Endothelial cell (in vitro differentiated cells): ENCODE data around the gene SORCS3. TPM values are rescaled to one million over a fixed set of nuclear protein-coding genes. Genes with fewer than 3 reads are reported as not detected.

ENCODE experiments used
- DNase-seq: peaks from one replicate; pipeline ENCODE4 v3.0.0; 2021; ENCODE audit warnings: low spot score
- H3K27ac Mint-ChIP-seq: one replicate; pipeline ENCODE4 v1.8.0; 2021; ENCODE audit warnings: mixed read lengths, inconsistent platforms; ENCODE audit not compliant: unreplicated experiment
- H3K27me3 Mint-ChIP-seq: one replicate; pipeline ENCODE4 v1.8.0; 2021; ENCODE audit warnings: mild to moderate bottlenecking, moderate library complexity, mixed read lengths, inconsistent platforms; ENCODE audit not compliant: unreplicated experiment
- H3K36me3 Mint-ChIP-seq: one replicate; pipeline ENCODE4 v1.8.0; 2021; ENCODE audit warnings: mild to moderate bottlenecking, low read depth, mixed read lengths, inconsistent platforms; ENCODE audit not compliant: unreplicated experiment
- H3K4me1 Mint-ChIP-seq: one replicate; pipeline ENCODE4 v1.8.0; 2021; ENCODE audit warnings: mild to moderate bottlenecking, mixed read lengths, inconsistent platforms; ENCODE audit not compliant: unreplicated experiment
- H3K4me3 Mint-ChIP-seq: one replicate; pipeline ENCODE4 v1.8.0; 2021; ENCODE audit warnings: mild to moderate bottlenecking, mixed read lengths, inconsistent platforms; ENCODE audit not compliant: unreplicated experiment
- H3K9me3 Mint-ChIP-seq: one replicate; pipeline ENCODE4 v1.8.0; 2021; ENCODE audit warnings: mixed read lengths, inconsistent platforms; ENCODE audit not compliant: unreplicated experiment
- total RNA-seq: library from RNA; stranded (reverse); fragmentation: NEBNext Ultra II Directional; extraction: Animal tissue kit (Norgen Biotek cat#: 25700); gene quantifications from one replicate; pipeline ENCODE4 v1.2.1, GENCODE V29; 2021; ENCODE audit not compliant: unreplicated experiment
- TF ChIP-seq, protein P1 (sequence below): fragments of 200-600 bp; sonication (generic); IDR thresholded peaks from one replicate; pipeline ENCODE4 v1.5.0; 2021; ENCODE audit warnings: antibody characterized with exemption; ENCODE audit not compliant: unreplicated experiment

The SORCS3 gene
- total RNA-seq, 1 donor from 2014 or later, result not detected

- no peak for DNase-seq
- TF ChIP-seq, protein P1, sequence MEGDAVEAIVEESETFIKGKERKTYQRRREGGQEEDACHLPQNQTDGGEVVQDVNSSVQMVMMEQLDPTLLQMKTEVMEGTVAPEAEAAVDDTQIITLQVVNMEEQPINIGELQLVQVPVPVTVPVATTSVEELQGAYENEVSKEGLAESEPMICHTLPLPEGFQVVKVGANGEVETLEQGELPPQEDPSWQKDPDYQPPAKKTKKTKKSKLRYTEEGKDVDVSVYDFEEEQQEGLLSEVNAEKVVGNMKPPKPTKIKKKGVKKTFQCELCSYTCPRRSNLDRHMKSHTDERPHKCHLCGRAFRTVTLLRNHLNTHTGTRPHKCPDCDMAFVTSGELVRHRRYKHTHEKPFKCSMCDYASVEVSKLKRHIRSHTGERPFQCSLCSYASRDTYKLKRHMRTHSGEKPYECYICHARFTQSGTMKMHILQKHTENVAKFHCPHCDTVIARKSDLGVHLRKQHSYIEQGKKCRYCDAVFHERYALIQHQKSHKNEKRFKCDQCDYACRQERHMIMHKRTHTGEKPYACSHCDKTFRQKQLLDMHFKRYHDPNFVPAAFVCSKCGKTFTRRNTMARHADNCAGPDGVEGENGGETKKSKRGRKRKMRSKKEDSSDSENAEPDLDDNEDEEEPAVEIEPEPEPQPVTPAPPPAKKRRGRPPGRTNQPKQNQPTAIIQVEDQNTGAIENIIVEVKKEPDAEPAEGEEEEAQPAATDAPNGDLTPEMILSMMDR, result no peak
- no peaks in the 10 kb centered on the region for H3K27me3 Mint-ChIP-seq
- no peaks in the 10 kb centered on the region for H3K9me3 Mint-ChIP-seq
- H3K27ac Mint-ChIP-seq, result no peak overlapping the region
- no peaks in the 10 kb centered on the region for H3K36me3 Mint-ChIP-seq
- H3K4me3 Mint-ChIP-seq, result no peak overlapping the region
- no peaks in the 10 kb centered on the region for H3K4me1 Mint-ChIP-seq
Measured at GRCh38 chr10:105237685-105238084, 596.6 kb downstream of the SORCS3 start.

- DNase-seq, result no peak
- Mint-ChIP-seq H3K9me3 (no peaks in the 10 kb centered on the region), H3K4me3 (no peak overlapping the region), H3K27me3 (no peaks in the 10 kb centered on the region), H3K36me3 (no peaks in the 10 kb centered on the region), H3K4me1 (no peaks in the 10 kb centered on the region), H3K27ac (no peak overlapping the region)
- TF ChIP-seq, protein P1, result no peak
Measured at GRCh38 chr10:105239311-105240219, 598.5 kb downstream of the SORCS3 start.

DNA sequence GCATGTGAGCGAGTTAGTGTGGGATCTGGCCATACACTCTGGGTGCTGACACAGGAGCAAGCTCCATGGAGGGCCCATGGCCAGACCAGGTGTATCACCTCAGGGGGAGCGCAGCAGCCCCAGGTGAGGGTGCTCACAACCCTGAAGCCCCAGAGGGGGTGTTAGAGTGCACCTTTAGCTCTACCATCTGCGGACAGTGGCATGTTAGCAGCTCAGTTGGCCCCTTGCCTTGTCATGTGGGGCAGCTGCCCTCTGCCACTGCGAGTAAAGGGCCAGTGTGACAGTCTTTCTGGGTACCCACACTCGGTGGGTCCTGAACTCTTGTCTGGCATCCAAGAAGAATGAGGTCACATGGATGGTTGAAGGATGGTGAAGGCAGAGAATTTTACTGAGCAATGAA is 600.2 kb downstream of the SORCS3 start:
- TF ChIP-seq, protein P1, result no peak
- no peaks in the 10 kb centered on the region for H3K27me3 Mint-ChIP-seq
- no peaks in the 10 kb centered on the region for H3K9me3 Mint-ChIP-seq
- H3K27ac Mint-ChIP-seq, result no peak overlapping the region
- DNase-seq, result no peak
- no peak overlapping the region for H3K4me3 Mint-ChIP-seq
- H3K4me1 Mint-ChIP-seq, result no peaks in the 10 kb centered on the region
- no peaks in the 10 kb centered on the region for H3K36me3 Mint-ChIP-seq

- no peak for DNase-seq
- TF ChIP-seq, protein P1, result no peak
- Mint-ChIP-seq H3K9me3 (no peaks in the 10 kb centered on the region), H3K27me3 (no peaks in the 10 kb centered on the region), H3K36me3 (no peaks in the 10 kb centered on the region), H3K4me3 (no peak overlapping the region), H3K27ac (no peak overlapping the region), H3K4me1 (no peaks in the 10 kb centered on the region)
Measured at GRCh38 chr10:105243381-105243780, 602.3 kb downstream of the SORCS3 start.

- TF ChIP-seq, protein P1, result no peak
- DNase-seq, result no peak
- Mint-ChIP-seq H3K36me3 (no peaks in the 10 kb centered on the region), H3K27me3 (no peaks in the 10 kb centered on the region), H3K27ac (no peak overlapping the region), H3K9me3 (no peaks in the 10 kb centered on the region), H3K4me1 (no peaks in the 10 kb centered on the region), H3K4me3 (no peak overlapping the region)
Measured at GRCh38 chr10:105243825-105244224, 602.7 kb downstream of the SORCS3 start.
